Measurements from ENCODE around the gene SORD. TPM values are rescaled to one million over a fixed set of nuclear protein-coding genes. Genes with fewer than 3 reads are reported as not detected.
"Not testable (repeated sequence)": the region's sequence is repeated elsewhere in the genome, so short reads cannot be mapped to it uniquely, and the experiment has no call there.

The SORD gene
- total RNA-seq, result 10 to 100 TPM; 14.8 to 17.8 TPM

DNA sequence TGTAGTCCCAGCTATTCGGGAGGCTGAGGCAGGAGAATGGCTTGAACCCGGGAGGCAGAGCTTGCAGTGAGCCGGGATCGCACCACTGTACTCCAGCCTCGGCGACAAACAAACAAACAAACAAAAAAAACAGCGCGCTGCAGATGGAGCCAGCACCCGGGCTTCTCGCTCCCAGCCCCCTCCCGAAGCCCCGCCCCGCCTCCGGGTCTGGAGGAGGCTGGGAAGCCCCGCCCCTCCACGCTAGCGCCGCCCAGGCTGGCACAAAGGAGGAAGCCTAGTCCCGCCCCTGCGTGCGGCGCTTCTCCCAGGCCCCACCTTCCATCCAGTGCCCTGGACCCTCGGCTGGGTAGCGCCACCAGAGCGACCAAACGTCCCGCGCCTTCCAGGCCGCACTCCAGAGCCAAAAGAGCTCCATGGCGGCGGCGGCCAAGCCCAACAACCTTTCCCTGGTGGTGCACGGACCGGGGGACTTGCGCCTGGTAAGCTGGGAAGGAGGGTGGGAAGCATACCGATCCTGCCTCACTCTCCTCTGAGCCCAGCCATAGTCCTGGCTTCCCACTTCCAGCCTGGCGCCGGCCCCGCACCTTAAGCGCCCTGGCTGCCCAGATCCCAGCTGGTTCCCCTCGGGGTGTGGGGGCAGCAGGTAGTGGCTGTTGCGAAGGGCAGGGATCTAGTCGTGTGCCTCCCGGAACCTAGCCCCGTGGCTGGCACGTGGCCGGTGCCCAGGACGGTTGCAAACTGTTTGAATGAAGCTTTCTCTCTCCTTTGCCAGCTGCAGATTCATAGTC lies at the start of gene SORD:
Gene SORD (plus strand): TSS at position 325 of the 788 bp plus-strand sequence. CDS start 89 bp downstream, at position 414.
- peak; percentile 98 to 99 for ATAC-seq
- Mint-ChIP-seq H3K27ac (peak within 1 kb of the TSS; percentile 86 to 88), H3K36me3 (peaks cover 5 to 9% of the 10 kb centered on the region in 2 donors), H3K9me3 (no peaks in the 10 kb centered on the region)
- DNase-seq (ENCODE audit: low spot score in 2 of 2), result peak; percentile 86 to 96

DNA sequence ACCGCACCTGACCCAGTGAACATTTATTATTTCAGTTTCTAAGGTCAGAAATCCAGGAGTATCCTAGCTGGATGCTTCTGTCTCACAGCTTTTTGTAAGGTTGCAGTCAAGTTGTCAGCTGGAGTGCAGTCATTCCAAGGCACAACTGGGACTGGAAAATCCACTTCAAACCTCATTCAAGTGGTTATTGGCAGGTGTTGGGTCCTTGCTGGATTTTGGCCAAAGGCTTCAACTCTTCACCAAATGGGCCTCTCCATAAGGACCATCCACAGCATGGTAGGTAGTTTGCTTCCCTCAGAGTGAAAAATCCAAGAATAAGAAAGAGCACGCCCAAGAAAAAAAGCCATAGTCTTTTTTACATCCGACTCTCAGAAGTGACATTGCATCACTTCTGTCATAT lies 46.8 kb upstream of the SORD start:
- H3K27ac Mint-ChIP-seq; DNase-seq (ENCODE audit: low spot score in 2 of 2); H3K9me3 Mint-ChIP-seq; H3K36me3 Mint-ChIP-seq; ATAC-seq: not testable (repeated sequence)

DNA sequence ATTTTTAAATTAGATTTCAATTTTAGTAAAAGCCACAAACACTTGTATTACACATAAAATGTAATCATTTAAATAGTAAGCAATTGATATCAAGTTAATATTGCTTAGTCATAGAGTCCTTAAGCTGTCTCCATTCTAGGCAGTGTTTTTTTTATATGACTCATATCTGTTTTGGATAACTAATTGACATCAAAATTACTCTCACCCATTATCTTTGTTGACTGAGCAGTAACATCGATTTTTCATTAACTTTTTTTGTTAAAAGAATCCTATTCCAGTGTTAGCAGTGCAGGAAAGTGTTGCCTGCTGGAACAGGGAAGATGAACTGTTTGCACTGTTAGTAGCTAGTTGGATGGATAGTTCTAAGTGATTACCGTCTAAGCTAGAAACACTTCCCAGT lies 45.2 kb upstream of the SORD start:
- not testable (repeated sequence) for H3K36me3 Mint-ChIP-seq; H3K27ac Mint-ChIP-seq; DNase-seq (ENCODE audit: low spot score in 2 of 2); H3K9me3 Mint-ChIP-seq; ATAC-seq

DNA sequence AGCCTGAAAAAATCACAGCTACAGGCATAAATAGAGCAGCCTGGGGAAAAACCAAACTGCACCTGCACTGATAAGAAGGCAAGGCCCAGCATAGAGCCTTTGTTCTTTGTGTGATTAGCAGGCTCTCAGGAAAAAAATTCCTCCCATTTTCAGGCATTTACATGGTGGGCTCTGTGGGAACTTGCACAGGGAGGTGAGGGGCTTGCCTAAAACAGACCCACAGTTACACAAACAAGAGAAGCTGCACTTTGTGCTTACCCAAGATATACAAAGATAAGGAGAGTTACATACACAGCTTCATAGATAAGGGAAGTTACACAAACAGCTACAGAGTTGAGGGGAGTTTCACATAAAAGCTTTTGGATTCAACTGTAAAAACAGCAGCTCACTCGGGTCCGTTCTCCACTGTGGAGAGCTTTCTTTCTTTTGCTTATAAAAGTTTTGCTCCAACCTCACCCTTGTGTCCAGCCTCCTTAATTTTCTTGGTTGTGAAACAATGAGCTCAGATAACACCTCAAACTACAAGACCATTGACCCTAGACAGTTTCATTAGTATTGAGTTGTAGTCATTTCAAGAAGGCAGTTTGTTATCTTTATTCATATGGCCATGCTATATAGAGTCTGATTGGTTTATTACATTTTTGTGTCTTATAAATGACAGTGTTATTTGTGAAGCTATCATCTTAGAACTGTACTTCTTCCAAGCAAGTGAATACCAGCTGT lies 43.2 kb upstream of the SORD start:
- H3K27ac Mint-ChIP-seq; H3K9me3 Mint-ChIP-seq; H3K36me3 Mint-ChIP-seq; ATAC-seq; DNase-seq (ENCODE audit: low spot score in 2 of 2): not testable (repeated sequence)

DNA sequence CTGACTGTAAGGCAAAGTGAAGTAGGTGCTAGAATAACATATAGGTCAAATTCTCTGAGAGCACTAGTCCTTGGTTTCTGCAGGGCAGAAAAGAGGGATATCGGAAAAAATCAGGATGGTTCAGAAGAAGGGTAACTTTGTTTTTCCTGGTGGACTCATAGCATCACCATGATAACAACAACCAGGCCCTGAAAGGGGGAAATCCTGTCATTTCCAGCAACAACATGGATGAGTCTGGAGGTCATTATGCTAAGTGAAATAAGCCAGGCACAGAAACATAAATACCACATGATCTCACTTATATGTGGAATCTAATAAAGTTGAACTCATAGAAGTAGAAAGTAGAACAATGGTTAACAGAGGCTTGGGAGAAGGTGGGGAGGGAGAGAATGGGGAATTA lies 38.9 kb upstream of the SORD start:
- not testable (repeated sequence) for H3K27ac Mint-ChIP-seq; H3K9me3 Mint-ChIP-seq; H3K36me3 Mint-ChIP-seq; ATAC-seq; DNase-seq (ENCODE audit: low spot score in 2 of 2)

- not testable (repeated sequence) for DNase-seq (ENCODE audit: low spot score in 2 of 2); H3K27ac Mint-ChIP-seq; H3K9me3 Mint-ChIP-seq; ATAC-seq; H3K36me3 Mint-ChIP-seq
These were observed 36.5 kb upstream of the SORD start for GRCh38 chr15:44986346-44987055.

DNA sequence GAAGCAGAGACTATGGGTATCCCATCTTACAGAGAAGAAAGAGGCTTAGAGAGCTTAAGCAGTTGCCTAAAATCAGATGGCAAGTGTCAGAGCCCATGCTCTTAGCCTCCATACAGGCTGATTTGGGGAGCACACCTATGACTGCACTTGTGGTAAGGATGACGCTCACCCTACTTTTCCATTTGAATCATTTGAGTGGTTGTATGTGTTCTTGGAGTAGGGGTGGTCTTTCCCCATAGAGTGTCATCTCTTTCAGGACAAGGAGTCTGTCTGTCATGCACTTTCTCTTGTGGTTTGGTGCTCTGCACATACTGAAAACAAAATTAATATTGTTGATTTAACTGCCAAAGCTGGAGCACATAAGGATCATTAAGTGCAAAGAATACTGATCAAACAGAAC lies 35.3 kb upstream of the SORD start:
- peak; percentile 93 to 94 for ATAC-seq
- H3K9me3 Mint-ChIP-seq; DNase-seq (ENCODE audit: low spot score in 2 of 2); H3K27ac Mint-ChIP-seq; H3K36me3 Mint-ChIP-seq: not testable (repeated sequence)

GRCh38 chr15:44988184-44988869 lies 34.7 kb upstream of the SORD start:
- ATAC-seq, result peak; percentile 45 to 57
- not testable (repeated sequence) for H3K27ac Mint-ChIP-seq; H3K9me3 Mint-ChIP-seq; DNase-seq (ENCODE audit: low spot score in 2 of 2); H3K36me3 Mint-ChIP-seq

GRCh38 chr15:44988870-44989219 lies 34.1 kb upstream of the SORD start:
- not testable (repeated sequence) for H3K36me3 Mint-ChIP-seq; DNase-seq (ENCODE audit: low spot score in 2 of 2); H3K27ac Mint-ChIP-seq; ATAC-seq; H3K9me3 Mint-ChIP-seq

DNA sequence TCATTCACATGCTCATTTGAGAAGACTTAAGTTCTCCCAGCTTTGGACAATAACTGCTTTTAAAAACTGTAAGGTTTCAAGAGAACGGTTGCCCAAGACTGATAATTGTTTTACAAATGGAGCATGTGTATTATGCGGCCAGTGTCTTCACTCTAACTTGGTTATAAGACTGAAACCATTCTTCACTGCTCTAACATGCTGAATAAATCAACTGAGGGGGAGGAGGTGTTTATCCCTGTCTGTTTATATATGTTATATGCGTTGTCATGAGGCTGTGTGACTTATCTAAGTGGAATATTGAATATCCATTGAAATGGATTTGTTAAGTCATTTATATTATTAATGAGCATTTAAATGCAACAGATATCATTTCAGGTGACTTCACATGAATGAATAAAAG lies 25.4 kb upstream of the SORD start:
- DNase-seq (ENCODE audit: low spot score in 2 of 2); H3K36me3 Mint-ChIP-seq; H3K27ac Mint-ChIP-seq; ATAC-seq; H3K9me3 Mint-ChIP-seq: not testable (repeated sequence)

GRCh38 chr15:44999105-44999504 lies 23.9 kb upstream of the SORD start:
- no peak for DNase-seq (ENCODE audit: low spot score in 2 of 2)
- no peak overlapping the region for H3K27ac Mint-ChIP-seq
- no peaks in the 10 kb centered on the region for H3K9me3 Mint-ChIP-seq
- no peak for ATAC-seq
- H3K36me3 Mint-ChIP-seq, result no peaks in the 10 kb centered on the region

DNA sequence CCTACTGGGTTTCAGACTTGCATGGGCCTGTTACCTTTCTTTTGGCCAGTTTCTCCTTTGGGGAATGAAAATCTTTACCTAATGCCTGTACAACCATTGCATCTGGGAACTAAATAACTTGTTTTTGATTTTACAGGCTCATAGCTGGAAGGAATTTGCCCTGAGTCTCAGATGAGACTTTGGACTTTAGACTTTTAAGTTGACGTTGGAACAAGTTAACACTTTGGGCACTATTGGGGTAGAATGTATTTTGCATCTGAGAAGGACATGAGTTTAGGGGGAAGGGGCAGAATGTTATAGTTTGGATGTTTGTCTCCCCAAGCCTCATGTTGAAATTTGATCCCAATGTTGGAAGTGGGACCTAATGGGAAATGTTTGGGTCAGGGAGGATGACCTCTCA lies 21.8 kb upstream of the SORD start:
- not testable (repeated sequence) for H3K27ac Mint-ChIP-seq; ATAC-seq; H3K36me3 Mint-ChIP-seq; H3K9me3 Mint-ChIP-seq; DNase-seq (ENCODE audit: low spot score in 2 of 2)

DNA sequence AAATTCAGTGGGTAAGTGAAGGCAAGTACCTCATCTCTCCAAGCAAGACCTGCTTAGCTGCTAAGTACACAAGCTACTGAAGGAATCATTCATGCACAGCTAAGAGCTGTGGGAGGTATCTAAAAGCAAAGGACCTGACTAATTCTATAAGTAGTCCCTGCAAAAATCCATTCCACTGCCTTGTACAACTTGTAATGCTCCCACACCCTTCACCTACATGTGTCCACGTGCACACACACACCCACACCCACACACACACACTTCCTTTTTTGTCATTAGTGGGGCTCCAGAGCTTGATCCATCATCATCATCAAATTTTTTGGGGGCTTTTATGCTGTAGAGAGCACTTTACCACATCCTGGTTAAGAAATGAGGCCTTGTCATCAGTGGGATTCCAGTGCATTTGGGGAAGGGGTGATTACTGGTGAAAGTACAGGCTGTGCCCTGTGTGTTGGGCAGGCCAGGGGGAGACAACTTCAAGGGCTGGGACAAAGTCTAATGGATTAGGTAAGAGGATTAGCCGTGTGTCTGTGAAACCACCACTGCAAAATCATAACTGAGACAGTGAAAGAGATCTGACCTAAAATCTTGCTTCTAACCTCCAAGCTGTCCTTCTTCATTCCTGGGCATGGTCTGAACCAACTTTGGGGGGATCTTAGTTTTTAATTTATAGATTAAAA lies 19.1 kb upstream of the SORD start:
- not testable (repeated sequence) for DNase-seq (ENCODE audit: low spot score in 2 of 2); H3K27ac Mint-ChIP-seq; H3K36me3 Mint-ChIP-seq; H3K9me3 Mint-ChIP-seq; ATAC-seq

- ATAC-seq; H3K27ac Mint-ChIP-seq; H3K9me3 Mint-ChIP-seq; H3K36me3 Mint-ChIP-seq; DNase-seq (ENCODE audit: low spot score in 2 of 2): not testable (repeated sequence)
These were observed 18.3 kb upstream of the SORD start for GRCh38 chr15:45004590-45005175.

- Mint-ChIP-seq H3K27ac (no peak overlapping the region), H3K9me3 (peaks cover 0 to 5% of the 10 kb centered on the region in 2 donors), H3K36me3 (peaks cover 0 to 4% of the 10 kb centered on the region in 2 donors)
- DNase-seq (ENCODE audit: low spot score in 2 of 2) (no peak), ATAC-seq (no peak)
These were observed 13.9 kb upstream of the SORD start for GRCh38 chr15:45009046-45009445.

- H3K36me3 Mint-ChIP-seq; H3K27ac Mint-ChIP-seq; H3K9me3 Mint-ChIP-seq; DNase-seq (ENCODE audit: low spot score in 2 of 2); ATAC-seq: not testable (repeated sequence)
These were observed 7.9 kb upstream of the SORD start for GRCh38 chr15:45015114-45015513.
